ENCODE results near the gene FOXO4. TPM values are rescaled to one million over a fixed set of nuclear protein-coding genes. Genes with fewer than 3 reads are reported as not detected.
A peak's percentile ranks its signal among the peaks of the same experiment; 100 is the strongest.

FOXO4 gene
- total RNA-seq, 2 donors from 2014 or later: 10.0 to 20.6 TPM

GRCh38 chrX:71128915-71129765, 33.5 kb downstream of the FOXO4 start:
- DNase-seq (ENCODE audit: low spot score) (peak; percentile 67), ATAC-seq (peak; percentile 78 to 83)
- peaks cover 24% of the 10 kb centered on the region for H3K36me3 Mint-ChIP-seq
- H3K4me3 Mint-ChIP-seq: peak overlapping the region; percentile 12
- H3K4me1 Mint-ChIP-seq (ENCODE audit: low read depth in 2 of 2): peaks cover 13 to 18% of the 10 kb centered on the region in 2 donors
- H3K27ac Mint-ChIP-seq: peak overlapping the region; percentile 28 to 45
- H3K27me3 Mint-ChIP-seq: peaks cover 0 to 7% of the 10 kb centered on the region in 2 donors
- H3K9me3 Mint-ChIP-seq: no peaks in the 10 kb centered on the region

GRCh38 chrX:71131510-71131909, 35.9 kb downstream of the FOXO4 start:
- H3K36me3 Mint-ChIP-seq: peaks cover 34% of the 10 kb centered on the region
- DNase-seq (ENCODE audit: low spot score) (no peak), ATAC-seq (no peak)
- no peak overlapping the region for H3K4me3 Mint-ChIP-seq
- peaks cover 13 to 14% of the 10 kb centered on the region in 2 donors for H3K4me1 Mint-ChIP-seq (ENCODE audit: low read depth in 2 of 2)
- H3K9me3 Mint-ChIP-seq: no peaks in the 10 kb centered on the region
- peaks cover 0 to 6% of the 10 kb centered on the region in 2 donors for H3K27me3 Mint-ChIP-seq
- no peak overlapping the region for H3K27ac Mint-ChIP-seq

- ATAC-seq (no peak), DNase-seq (ENCODE audit: low spot score) (no peak)
- H3K27me3 Mint-ChIP-seq: peaks cover 0 to 8% of the 10 kb centered on the region in 2 donors
- no peak overlapping the region for H3K4me3 Mint-ChIP-seq
- peaks cover 16% of the 10 kb centered on the region for H3K36me3 Mint-ChIP-seq
- H3K4me1 Mint-ChIP-seq (ENCODE audit: low read depth in 2 of 2): peaks cover 8% of the 10 kb centered on the region in 2 donors
- H3K27ac Mint-ChIP-seq: no peak overlapping the region
- H3K9me3 Mint-ChIP-seq: no peaks in the 10 kb centered on the region
Observed at GRCh38 chrX:71140440-71140839, 44.8 kb downstream of the FOXO4 start.

GRCh38 chrX:71143508-71143907, 47.9 kb downstream of the FOXO4 start:
- Mint-ChIP-seq H3K4me3 (no peak overlapping the region), H3K4me1 (ENCODE audit: low read depth in 2 of 2) (peaks cover 10 to 16% of the 10 kb centered on the region in 2 donors), H3K27me3 (peaks cover 0 to 6% of the 10 kb centered on the region in 2 donors), H3K36me3 (peaks cover 9% of the 10 kb centered on the region), H3K27ac (no peak overlapping the region), H3K9me3 (no peaks in the 10 kb centered on the region)
- ATAC-seq: no peak
- DNase-seq (ENCODE audit: low spot score): no peak

GRCh38 chrX:71144651-71145050, 49.0 kb downstream of the FOXO4 start, which contains the start of gene NLGN3:
Gene NLGN3 (plus strand): TSS chrX:71144841. CDS start chrX:71147750, 2,909 bp downstream.
- H3K9me3 Mint-ChIP-seq: no peaks in the 10 kb centered on the region
- no peak within 1 kb of the TSS for H3K4me3 Mint-ChIP-seq
- H3K36me3 Mint-ChIP-seq: no peaks in the 10 kb centered on the region
- H3K4me1 Mint-ChIP-seq (ENCODE audit: low read depth in 2 of 2): peaks cover 10 to 16% of the 10 kb centered on the region in 2 donors
- ATAC-seq (no peak), DNase-seq (ENCODE audit: low spot score) (no peak)
- peaks cover 0 to 3% of the 10 kb centered on the region in 2 donors for H3K27me3 Mint-ChIP-seq
- H3K27ac Mint-ChIP-seq: no peak within 1 kb of the TSS

- no peak overlapping the region for H3K4me3 Mint-ChIP-seq
- peaks cover 0 to 3% of the 10 kb centered on the region in 2 donors for H3K27me3 Mint-ChIP-seq
- no peaks in the 10 kb centered on the region for H3K9me3 Mint-ChIP-seq
- ATAC-seq (no peak), DNase-seq (ENCODE audit: low spot score) (no peak)
- H3K36me3 Mint-ChIP-seq: no peaks in the 10 kb centered on the region
- no peak overlapping the region for H3K27ac Mint-ChIP-seq
- peaks cover 10 to 16% of the 10 kb centered on the region in 2 donors for H3K4me1 Mint-ChIP-seq (ENCODE audit: low read depth in 2 of 2)
Observed at GRCh38 chrX:71147496-71148277, 52.0 kb downstream of the FOXO4 start.

GRCh38 chrX:71148278-71148663, 52.6 kb downstream of the FOXO4 start:
- peaks cover 0 to 4% of the 10 kb centered on the region in 2 donors for H3K27me3 Mint-ChIP-seq
- no peak for ATAC-seq
- no peaks in the 10 kb centered on the region for H3K9me3 Mint-ChIP-seq
- no peaks in the 10 kb centered on the region for H3K36me3 Mint-ChIP-seq
- no peak for DNase-seq (ENCODE audit: low spot score)
- no peak overlapping the region for H3K4me3 Mint-ChIP-seq
- H3K27ac Mint-ChIP-seq: no peak overlapping the region
- peaks cover 10 to 16% of the 10 kb centered on the region in 2 donors for H3K4me1 Mint-ChIP-seq (ENCODE audit: low read depth in 2 of 2)

- DNase-seq (ENCODE audit: low spot score): no peak
- Mint-ChIP-seq H3K4me3 (no peak overlapping the region), H3K9me3 (no peaks in the 10 kb centered on the region)
Observed at GRCh38 chrX:71151366-71151765, 55.7 kb downstream of the FOXO4 start.

More at GRCh38 chrX:71151366-71151765, 55.7 kb downstream of the FOXO4 start:
- Mint-ChIP-seq H3K36me3 (no peaks in the 10 kb centered on the region), H3K4me1 (ENCODE audit: low read depth in 2 of 2) (peaks cover 3 to 7% of the 10 kb centered on the region in 2 donors), H3K27me3 (peaks cover 0 to 6% of the 10 kb centered on the region in 2 donors), H3K27ac (no peak overlapping the region)
- no peak for ATAC-seq

Other genes with a start within 250 kb of the FOXO4 start
- not detected for gene TEX11, start 187.1 kb upstream of the FOXO4 start, total RNA-seq
- not detected for gene SLC7A3, start 164.8 kb upstream of the FOXO4 start, total RNA-seq
- gene SNX12, start 27.5 kb upstream of the FOXO4 start, total RNA-seq: 10 to 100 TPM; 43.3 to 51.8 TPM
- 10 to 100 TPM; 18.0 to 28.1 TPM for gene CXorf65, start 10.9 kb downstream of the FOXO4 start, total RNA-seq
- gene IL2RG, start 15.7 kb downstream of the FOXO4 start, total RNA-seq: 100 to 1,000 TPM; 241 to 512 TPM
- gene MED12, start 22.7 kb downstream of the FOXO4 start, total RNA-seq: 10 to 100 TPM; 68.5 to 72.9 TPM
- gene NLGN3, start 49.0 kb downstream of the FOXO4 start, total RNA-seq: 1 to 10 TPM in 1 of 2 donors, under 1 TPM in 1; 0.78 to 1.6 TPM
- gene GJB1, start 127.4 kb downstream of the FOXO4 start, total RNA-seq: not detected
- 10 to 100 TPM; 14.7 to 16.8 TPM for gene ZMYM3, start 158.3 kb downstream of the FOXO4 start, total RNA-seq
- 100 to 1,000 TPM; 403 to 406 TPM for gene NONO, start 187.8 kb downstream of the FOXO4 start, total RNA-seq
- gene ITGB1BP2, start 205.9 kb downstream of the FOXO4 start, total RNA-seq: 10 to 100 TPM in 1 of 2 donors, 1 to 10 TPM in 1; 2.5 to 10.4 TPM

All from natural killer cell treated with Interleukin-12 subunit alpha and Interleukin-12 subunit beta and Interleukin-15 and Interleukin-18, amount 100 ng/mL, for 72 hours (primary cell).